Osteoblast (primary cell): ENCODE results near the gene PITPNC1. TPM values are rescaled to one million over a fixed set of nuclear protein-coding genes. Genes with fewer than 3 reads are reported as not detected.

Experiments
- DNase-seq: peaks from one replicate; pipeline ENCODE4 v3.0.0; 2011; ENCODE audit warnings: low spot score, mixed read lengths; ENCODE audit not compliant: insufficient read length; ENCODE audit errors: missing footprints
- H2AFZ ChIP-seq: 2 replicates; pipeline ENCODE4 v1.6.0; 2011; ENCODE audit warnings: mild to moderate bottlenecking, low read length
- H3K27ac ChIP-seq: 2 replicates; pipeline ENCODE4 v1.5.1; 2011; ENCODE audit warnings: mild to moderate bottlenecking, low read depth, low read length, moderate library complexity
- H3K27me3 ChIP-seq: 2 replicates; pipeline ENCODE4 v1.6.0; 2012; ENCODE audit warnings: mild to moderate bottlenecking, control low read depth, inconsistent platforms, low read length, moderate library complexity; ENCODE audit not compliant: insufficient read depth
- H3K36me3 ChIP-seq: 2 replicates; pipeline ENCODE4 v1.5.1; 2011; ENCODE audit warnings: mild to moderate bottlenecking, low read length, control low read depth, moderate library complexity; ENCODE audit not compliant: insufficient read depth
- H3K4me1 ChIP-seq: 2 replicates; pipeline ENCODE4 v1.5.1; 2011; ENCODE audit warnings: mild to moderate bottlenecking, low read length, control low read depth, moderate library complexity; ENCODE audit not compliant: insufficient read depth
- H3K4me2 ChIP-seq: 2 replicates; pipeline ENCODE4 v1.6.0; 2011; ENCODE audit warnings: mild to moderate bottlenecking, low read length; ENCODE audit not compliant: insufficient read depth
- H3K4me3 ChIP-seq: fragments of 200-600 bp; sonication (generic); 3 replicates; pipeline ENCODE4 v1.5.1; 2012; ENCODE audit warnings: mild to moderate bottlenecking, low read length, inconsistent platforms; ENCODE audit not compliant: insufficient read depth
- H3K79me2 ChIP-seq: 2 replicates; pipeline ENCODE4 v1.6.0; 2012; ENCODE audit warnings: mild to moderate bottlenecking, low read length, control low read depth, inconsistent platforms; ENCODE audit not compliant: insufficient read depth
- H3K9me3 ChIP-seq: 2 replicates; pipeline ENCODE4 v1.5.1; 2011; ENCODE audit warnings: low read depth, low read length, control low read depth
- H4K20me1 ChIP-seq: 2 replicates; pipeline ENCODE4 v1.6.0; 2012; ENCODE audit warnings: mild to moderate bottlenecking, low read length, control low read depth; ENCODE audit not compliant: insufficient read depth
- total RNA-seq: library from RNA; depleted of rRNA; stranded (reverse); fragments of >200 nt; gene quantifications from 2 replicates; pipeline ENCODE4 v1.2.3, GENCODE V29; 2012
- TF ChIP-seq, protein P1 (sequence below): IDR thresholded peaks from 2 replicates; pipeline ENCODE4 v1.5.1; 2011; ENCODE audit warnings: mild to moderate bottlenecking, low read depth, low read length, moderate library complexity; ENCODE audit errors: extremely low read depth

Gene PITPNC1
- total RNA-seq, 1 donor: 6.2 TPM

DNA sequence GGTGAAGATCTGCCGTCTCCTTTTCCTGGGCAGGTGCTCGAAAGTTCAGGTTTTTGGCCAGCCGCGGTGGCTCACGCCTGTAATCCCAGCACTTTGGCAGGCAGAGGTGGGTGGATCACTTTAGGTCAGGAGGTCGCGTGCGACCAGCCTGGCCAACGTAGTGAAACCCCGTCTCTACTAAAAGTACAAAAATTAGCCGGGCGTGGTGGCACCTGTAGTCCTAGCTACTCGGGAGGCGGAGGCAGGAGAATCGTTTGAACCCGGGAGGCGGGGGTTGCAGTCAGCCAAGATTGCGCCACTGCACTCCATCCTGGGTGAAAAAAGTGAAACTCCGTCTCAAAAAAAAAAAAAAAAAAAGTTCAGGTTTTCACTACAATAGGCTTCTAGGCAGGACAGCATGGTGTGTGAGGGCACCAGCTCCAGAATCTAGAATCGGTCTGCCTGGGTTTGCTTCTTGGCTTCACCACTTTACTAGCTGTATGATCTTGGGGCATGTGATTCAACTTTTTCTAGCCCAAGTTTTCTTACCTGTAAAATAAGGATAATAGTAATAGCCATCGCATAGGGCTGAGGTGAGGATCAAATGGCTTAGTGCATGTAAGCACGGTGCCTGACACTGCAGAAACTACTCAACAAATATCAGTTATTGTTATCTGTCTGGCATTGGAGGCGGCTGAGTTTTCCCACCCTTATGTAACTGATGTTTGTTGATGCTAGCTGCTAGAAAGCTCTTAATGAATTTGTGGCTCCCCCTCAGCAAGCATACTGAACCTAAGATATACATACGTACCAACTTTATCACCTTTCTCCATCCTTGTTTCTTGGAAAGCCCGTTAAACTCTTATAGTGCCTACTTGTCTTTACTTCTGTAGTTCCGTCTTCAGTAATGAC is 12.0 kb upstream of the PITPNC1 start:
- Histone ChIP-seq H3K4me1 (peaks cover 29% of the 10 kb centered on the region), H3K9me3 (no peaks in the 10 kb centered on the region), H3K36me3 (peaks cover 11% of the 10 kb centered on the region), H3K4me3 (peak overlapping the region; percentile 82), H2AFZ (no peak overlapping the region), H3K79me2 (peaks cover 66% of the 10 kb centered on the region), H3K4me2 (peak overlapping the region; percentile 95), H4K20me1 (peaks cover 44% of the 10 kb centered on the region), H3K27ac (peak overlapping the region; percentile 97), H3K27me3 (no peaks in the 10 kb centered on the region)
- TF ChIP-seq, protein P1, sequence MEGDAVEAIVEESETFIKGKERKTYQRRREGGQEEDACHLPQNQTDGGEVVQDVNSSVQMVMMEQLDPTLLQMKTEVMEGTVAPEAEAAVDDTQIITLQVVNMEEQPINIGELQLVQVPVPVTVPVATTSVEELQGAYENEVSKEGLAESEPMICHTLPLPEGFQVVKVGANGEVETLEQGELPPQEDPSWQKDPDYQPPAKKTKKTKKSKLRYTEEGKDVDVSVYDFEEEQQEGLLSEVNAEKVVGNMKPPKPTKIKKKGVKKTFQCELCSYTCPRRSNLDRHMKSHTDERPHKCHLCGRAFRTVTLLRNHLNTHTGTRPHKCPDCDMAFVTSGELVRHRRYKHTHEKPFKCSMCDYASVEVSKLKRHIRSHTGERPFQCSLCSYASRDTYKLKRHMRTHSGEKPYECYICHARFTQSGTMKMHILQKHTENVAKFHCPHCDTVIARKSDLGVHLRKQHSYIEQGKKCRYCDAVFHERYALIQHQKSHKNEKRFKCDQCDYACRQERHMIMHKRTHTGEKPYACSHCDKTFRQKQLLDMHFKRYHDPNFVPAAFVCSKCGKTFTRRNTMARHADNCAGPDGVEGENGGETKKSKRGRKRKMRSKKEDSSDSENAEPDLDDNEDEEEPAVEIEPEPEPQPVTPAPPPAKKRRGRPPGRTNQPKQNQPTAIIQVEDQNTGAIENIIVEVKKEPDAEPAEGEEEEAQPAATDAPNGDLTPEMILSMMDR: no peak
- DNase-seq: no peak

DNA sequence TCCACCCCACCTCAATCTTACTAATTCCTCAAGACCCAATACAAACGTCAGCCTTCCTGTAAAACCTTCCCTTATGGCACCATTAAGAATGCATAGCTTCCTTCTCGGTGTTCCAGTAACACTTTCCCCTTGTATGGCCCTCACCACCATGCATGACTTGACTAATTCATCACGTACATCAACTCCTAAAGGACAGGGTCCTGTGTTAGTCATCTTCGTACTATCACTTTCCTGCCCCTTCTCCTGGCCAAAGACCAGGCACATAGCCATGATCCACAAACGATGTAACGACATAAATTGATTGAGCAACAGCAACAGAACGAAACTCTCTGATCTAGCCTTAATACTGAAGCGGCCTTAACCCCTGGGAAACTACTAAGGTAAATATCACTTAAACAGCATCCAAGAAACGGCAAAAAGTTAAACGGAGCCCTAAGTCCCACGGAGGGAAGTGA is 11.3 kb upstream of the PITPNC1 start:
- TF ChIP-seq, protein P1: no peak
- peak overlapping the region; percentile 82 for H3K4me3 ChIP-seq
- no peaks in the 10 kb centered on the region for H3K27me3 ChIP-seq
- H3K4me1 ChIP-seq: peaks cover 23% of the 10 kb centered on the region
- no peak for DNase-seq
- peak overlapping the region; percentile 95 for H3K4me2 ChIP-seq
- H2AFZ ChIP-seq: peak overlapping the region; percentile 68
- peaks cover 59% of the 10 kb centered on the region for H3K79me2 ChIP-seq
- peaks cover 37% of the 10 kb centered on the region for H4K20me1 ChIP-seq
- H3K9me3 ChIP-seq: no peaks in the 10 kb centered on the region
- peak overlapping the region; percentile 97 for H3K27ac ChIP-seq
- H3K36me3 ChIP-seq: peaks cover 5% of the 10 kb centered on the region

DNA sequence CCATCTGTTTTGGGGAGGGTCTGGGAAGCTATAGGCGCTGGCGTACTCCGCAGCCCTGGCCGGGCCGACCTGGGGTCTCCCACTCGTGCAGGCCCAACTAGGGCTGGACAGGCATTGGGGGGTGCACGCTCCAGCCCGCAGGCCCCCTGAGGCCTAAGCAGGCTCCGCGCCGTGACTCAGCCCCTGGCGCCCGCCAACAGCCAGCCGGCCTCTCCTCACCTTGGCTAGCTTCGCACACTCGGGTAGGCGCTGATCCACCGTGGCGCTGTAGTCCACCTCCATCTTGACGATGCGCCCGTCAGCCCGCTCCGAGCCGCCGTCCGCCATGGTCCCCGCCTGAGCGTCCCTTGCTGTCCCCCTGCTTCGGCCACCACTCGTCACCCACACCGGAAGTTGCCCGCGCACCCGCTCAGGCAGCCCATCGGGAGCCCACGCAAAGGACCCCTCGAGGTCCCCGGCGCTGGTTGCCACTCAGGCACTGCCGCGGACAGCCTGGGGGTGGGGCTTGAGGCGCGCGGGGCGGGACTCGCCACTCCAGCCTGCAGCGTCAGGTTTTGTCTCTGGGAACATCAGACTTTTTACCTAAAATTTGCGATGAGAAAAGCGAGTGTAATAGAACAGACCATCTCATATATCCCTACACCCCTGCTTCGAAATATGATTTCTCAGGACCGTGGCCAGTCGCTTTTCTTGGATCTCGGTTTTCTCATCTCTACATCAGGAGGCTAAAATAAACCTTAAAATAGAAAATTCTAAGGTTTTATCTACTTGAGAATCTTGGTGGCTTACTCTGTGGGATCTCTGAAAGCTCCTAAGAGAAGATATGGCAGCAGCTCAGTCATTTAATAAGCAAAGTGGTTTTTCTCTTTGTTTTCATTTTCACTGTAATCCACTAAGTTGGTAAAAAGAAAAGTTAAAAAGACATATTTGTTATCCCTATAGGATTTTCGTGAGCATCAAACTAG is 10.6 kb upstream of the PITPNC1 start, which contains the start of gene PSMD12:
PSMD12 (minus strand) TSS at position 385 of the 965 bp plus-strand sequence; CDS start at position 327, 58 bp downstream.
- peaks cover 52% of the 10 kb centered on the region for H3K79me2 ChIP-seq
- H3K27ac ChIP-seq: peak within 1 kb of the TSS; percentile 97
- peak within 1 kb of the TSS; percentile 95 for H3K4me2 ChIP-seq
- DNase-seq: peak; percentile 97
- H2AFZ ChIP-seq: peak within 1 kb of the TSS; percentile 95
- TF ChIP-seq, protein P1: no peak
- H3K4me3 ChIP-seq: peak within 1 kb of the TSS; percentile 82
- H3K4me1 ChIP-seq: peaks cover 23% of the 10 kb centered on the region
- peaks cover 31% of the 10 kb centered on the region for H4K20me1 ChIP-seq
- H3K9me3 ChIP-seq: no peaks in the 10 kb centered on the region
- no peaks in the 10 kb centered on the region for H3K27me3 ChIP-seq
- peaks cover 4% of the 10 kb centered on the region for H3K36me3 ChIP-seq
